ENCODE measurements around the gene WFIKKN2.

DNA sequence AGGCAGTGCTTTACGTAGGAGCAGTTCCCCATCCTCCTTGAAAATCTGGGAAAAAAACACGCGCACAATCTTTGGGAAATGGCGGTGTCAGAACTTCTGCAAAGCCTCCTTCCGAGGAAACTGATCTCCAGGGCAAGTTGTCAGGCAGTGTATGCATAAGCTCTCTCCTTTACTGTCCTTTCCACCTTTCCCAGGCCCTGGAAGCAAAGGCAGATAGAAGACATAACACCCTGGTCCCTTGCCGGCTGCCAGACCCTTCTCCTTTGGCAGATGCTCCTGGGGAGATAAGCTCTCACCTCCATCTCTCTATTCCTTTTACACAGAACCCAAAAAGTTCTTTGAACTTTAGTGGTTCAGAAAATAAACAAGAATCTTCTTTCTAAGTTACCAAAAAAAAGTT, 18.4 kb downstream of the WFIKKN2 start:
- TF ChIP-seq SCRT2 (tag by site-specific recombination; IDR thresholded peaks at IDR 0.05) (no peak), ZNF132 (tag by site-specific recombination; IDR thresholded peaks at IDR 0.05; ENCODE audit: borderline replicate concordance) (no peak)
- TF ChIP-seq, protein P1, sequence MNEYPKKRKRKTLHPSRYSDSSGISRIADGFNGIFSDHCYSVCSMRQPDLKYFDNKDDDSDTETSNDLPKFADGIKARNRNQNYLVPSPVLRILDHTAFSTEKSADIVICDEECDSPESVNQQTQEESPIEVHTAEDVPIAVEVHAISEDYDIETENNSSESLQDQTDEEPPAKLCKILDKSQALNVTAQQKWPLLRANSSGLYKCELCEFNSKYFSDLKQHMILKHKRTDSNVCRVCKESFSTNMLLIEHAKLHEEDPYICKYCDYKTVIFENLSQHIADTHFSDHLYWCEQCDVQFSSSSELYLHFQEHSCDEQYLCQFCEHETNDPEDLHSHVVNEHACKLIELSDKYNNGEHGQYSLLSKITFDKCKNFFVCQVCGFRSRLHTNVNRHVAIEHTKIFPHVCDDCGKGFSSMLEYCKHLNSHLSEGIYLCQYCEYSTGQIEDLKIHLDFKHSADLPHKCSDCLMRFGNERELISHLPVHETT (tag by site-specific recombination; IDR thresholded peaks at IDR 0.05), result no peak

Measured in HEK293 (cell line).